Neural cell (in vitro differentiated cells): ENCODE measurements around the gene SCCPDH.
"Not testable (repeated sequence)": the region's sequence is repeated elsewhere in the genome, so short reads cannot be mapped to it uniquely, and the experiment has no call there.

Experiments
- CTCF ChIP-seq: fragments of 450-650 bp; IDR thresholded peaks from 2 replicates; pipeline ENCODE4 v1.5.1; 2014; ENCODE audit warnings: antibody characterized with exemption, mild to moderate bottlenecking, moderate library complexity; ENCODE audit not compliant: poor library complexity, severe bottlenecking
- EZH2 ChIP-seq: fragments of 200-600, 300-800 bp; shearing (Covaris generic), sonication (generic); IDR thresholded peaks from 2 replicates; pipeline ENCODE4 v1.6.1; 2014; ENCODE audit warnings: antibody characterized with exemption, low read length, borderline replicate concordance, mild to moderate bottlenecking; ENCODE audit not compliant: insufficient read depth, poor library complexity, severe bottlenecking
- MXI1 ChIP-seq: fragments of 450-650 bp; conservative IDR thresholded peaks from 2 replicates; pipeline ENCODE4 v1.6.1; 2014; ENCODE audit warnings: antibody characterized with exemption, mild to moderate bottlenecking; ENCODE audit not compliant: poor library complexity, severe bottlenecking
- POLR2AphosphoS5 ChIP-seq: IDR thresholded peaks from 2 replicates; pipeline ENCODE4 v1.6.1; 2012
- TAF1 ChIP-seq: IDR thresholded peaks from 2 replicates; pipeline ENCODE4 v1.6.1; 2012; ENCODE audit warnings: low read depth
- TF ChIP-seq, protein P1 (sequence below): IDR thresholded peaks from 2 replicates; pipeline ENCODE4 v1.6.1; 2012; ENCODE audit warnings: borderline replicate concordance

GRCh38 chr1:246719361-246719760, 4.8 kb upstream of the SCCPDH start:
- not testable (repeated sequence) for TF ChIP-seq TAF1, CTCF, EZH2, MXI1, POLR2AphosphoS5
- TF ChIP-seq, protein P1, sequence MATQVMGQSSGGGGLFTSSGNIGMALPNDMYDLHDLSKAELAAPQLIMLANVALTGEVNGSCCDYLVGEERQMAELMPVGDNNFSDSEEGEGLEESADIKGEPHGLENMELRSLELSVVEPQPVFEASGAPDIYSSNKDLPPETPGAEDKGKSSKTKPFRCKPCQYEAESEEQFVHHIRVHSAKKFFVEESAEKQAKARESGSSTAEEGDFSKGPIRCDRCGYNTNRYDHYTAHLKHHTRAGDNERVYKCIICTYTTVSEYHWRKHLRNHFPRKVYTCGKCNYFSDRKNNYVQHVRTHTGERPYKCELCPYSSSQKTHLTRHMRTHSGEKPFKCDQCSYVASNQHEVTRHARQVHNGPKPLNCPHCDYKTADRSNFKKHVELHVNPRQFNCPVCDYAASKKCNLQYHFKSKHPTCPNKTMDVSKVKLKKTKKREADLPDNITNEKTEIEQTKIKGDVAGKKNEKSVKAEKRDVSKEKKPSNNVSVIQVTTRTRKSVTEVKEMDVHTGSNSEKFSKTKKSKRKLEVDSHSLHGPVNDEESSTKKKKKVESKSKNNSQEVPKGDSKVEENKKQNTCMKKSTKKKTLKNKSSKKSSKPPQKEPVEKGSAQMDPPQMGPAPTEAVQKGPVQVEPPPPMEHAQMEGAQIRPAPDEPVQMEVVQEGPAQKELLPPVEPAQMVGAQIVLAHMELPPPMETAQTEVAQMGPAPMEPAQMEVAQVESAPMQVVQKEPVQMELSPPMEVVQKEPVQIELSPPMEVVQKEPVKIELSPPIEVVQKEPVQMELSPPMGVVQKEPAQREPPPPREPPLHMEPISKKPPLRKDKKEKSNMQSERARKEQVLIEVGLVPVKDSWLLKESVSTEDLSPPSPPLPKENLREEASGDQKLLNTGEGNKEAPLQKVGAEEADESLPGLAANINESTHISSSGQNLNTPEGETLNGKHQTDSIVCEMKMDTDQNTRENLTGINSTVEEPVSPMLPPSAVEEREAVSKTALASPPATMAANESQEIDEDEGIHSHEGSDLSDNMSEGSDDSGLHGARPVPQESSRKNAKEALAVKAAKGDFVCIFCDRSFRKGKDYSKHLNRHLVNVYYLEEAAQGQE: not testable (repeated sequence)
